ENCODE results near the gene PHF21B.

Gene PHF21B

GRCh38 chr22:44929359-44930015 is 80.3 kb downstream of the PHF21B start:
- no peak for DNase-seq (ENCODE audit: low read depth)
- H3K4me3 ChIP-seq (ENCODE audit: low read depth, low read length), result no peak overlapping the region
- TF ChIP-seq, protein P1, sequence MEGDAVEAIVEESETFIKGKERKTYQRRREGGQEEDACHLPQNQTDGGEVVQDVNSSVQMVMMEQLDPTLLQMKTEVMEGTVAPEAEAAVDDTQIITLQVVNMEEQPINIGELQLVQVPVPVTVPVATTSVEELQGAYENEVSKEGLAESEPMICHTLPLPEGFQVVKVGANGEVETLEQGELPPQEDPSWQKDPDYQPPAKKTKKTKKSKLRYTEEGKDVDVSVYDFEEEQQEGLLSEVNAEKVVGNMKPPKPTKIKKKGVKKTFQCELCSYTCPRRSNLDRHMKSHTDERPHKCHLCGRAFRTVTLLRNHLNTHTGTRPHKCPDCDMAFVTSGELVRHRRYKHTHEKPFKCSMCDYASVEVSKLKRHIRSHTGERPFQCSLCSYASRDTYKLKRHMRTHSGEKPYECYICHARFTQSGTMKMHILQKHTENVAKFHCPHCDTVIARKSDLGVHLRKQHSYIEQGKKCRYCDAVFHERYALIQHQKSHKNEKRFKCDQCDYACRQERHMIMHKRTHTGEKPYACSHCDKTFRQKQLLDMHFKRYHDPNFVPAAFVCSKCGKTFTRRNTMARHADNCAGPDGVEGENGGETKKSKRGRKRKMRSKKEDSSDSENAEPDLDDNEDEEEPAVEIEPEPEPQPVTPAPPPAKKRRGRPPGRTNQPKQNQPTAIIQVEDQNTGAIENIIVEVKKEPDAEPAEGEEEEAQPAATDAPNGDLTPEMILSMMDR (IDR thresholded peaks at IDR 0.05; ENCODE audit: low read depth, low read length, missing control alignments), result no peak

- no peak for DNase-seq (ENCODE audit: low read depth)
- H3K4me3 ChIP-seq (ENCODE audit: low read depth, low read length), result no peak overlapping the region
- TF ChIP-seq, protein P1 (IDR thresholded peaks at IDR 0.05; ENCODE audit: low read depth, low read length, missing control alignments), result no peak
These were observed 81.0 kb downstream of the PHF21B start for GRCh38 chr22:44928711-44929358.

DNA sequence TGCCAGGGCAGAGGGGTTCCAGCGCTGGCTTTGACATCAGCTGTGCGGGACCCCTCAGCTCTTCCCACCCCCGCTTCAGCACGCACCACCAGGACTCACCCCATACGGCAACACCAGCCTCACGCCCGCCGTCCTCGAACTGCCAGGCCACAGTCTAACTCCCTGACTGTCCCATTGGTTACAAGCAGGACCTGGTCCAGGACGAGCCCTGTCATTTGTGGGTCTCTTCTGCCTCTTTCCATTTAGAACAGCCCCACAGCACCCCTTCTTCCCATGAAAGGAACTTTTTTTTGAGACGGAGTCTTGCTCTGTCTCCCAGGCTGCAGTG is 81.7 kb downstream of the PHF21B start:
- no peak for DNase-seq (ENCODE audit: low read depth)
- H3K4me3 ChIP-seq (ENCODE audit: low read depth, low read length), result no peak overlapping the region
- TF ChIP-seq, protein P1 (IDR thresholded peaks at IDR 0.05; ENCODE audit: low read depth, low read length, missing control alignments), result no peak

- TF ChIP-seq, protein P1 (IDR thresholded peaks at IDR 0.05; ENCODE audit: low read depth, low read length, missing control alignments), result no peak
- H3K4me3 ChIP-seq (ENCODE audit: low read depth, low read length), result no peak overlapping the region
- DNase-seq (ENCODE audit: low read depth), result no peak
These were observed 82.2 kb downstream of the PHF21B start for GRCh38 chr22:44927463-44928135.

- no peak for DNase-seq (ENCODE audit: low read depth)
- TF ChIP-seq, protein P1 (IDR thresholded peaks at IDR 0.05; ENCODE audit: low read depth, low read length, missing control alignments), result no peak
- H3K4me3 ChIP-seq (ENCODE audit: low read depth, low read length), result no peak overlapping the region
These were observed 83.1 kb downstream of the PHF21B start for GRCh38 chr22:44926491-44927415.

DNA sequence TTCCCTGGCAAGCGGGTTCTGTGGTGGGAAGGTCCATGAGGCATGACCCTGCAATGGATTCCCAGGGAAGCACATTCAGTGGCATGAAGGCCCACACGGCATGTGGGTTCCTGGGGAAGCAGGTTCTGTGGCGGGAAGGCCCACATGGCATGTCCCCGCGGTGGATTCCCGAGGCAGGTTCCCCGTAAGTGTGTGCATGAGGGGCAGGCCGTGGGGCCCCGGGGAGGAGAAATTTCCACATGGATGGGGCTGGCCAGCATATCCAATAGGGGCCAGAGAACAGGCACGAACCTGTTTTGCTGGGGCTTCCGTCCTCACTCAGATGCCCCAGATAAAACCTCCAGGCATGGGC is 83.7 kb downstream of the PHF21B start:
- no peak overlapping the region for H3K4me3 ChIP-seq (ENCODE audit: low read depth, low read length)
- TF ChIP-seq, protein P1 (IDR thresholded peaks at IDR 0.05; ENCODE audit: low read depth, low read length, missing control alignments), result no peak
- no peak for DNase-seq (ENCODE audit: low read depth)
